GM18907 (cell line): Measurements from ENCODE around the gene NUP205.

ENCODE experiments used
- ATAC-seq: cut with Tn5 transposase; IDR thresholded peaks from one replicate; pipeline ENCODE4 v1.9.1; 2021; ENCODE audit warnings: mild to moderate bottlenecking, moderate library complexity; ENCODE audit not compliant: unreplicated experiment

NUP205 gene

GRCh38 chr7:135693558-135693957 lies 135.8 kb downstream of the NUP205 start:
- no peak for ATAC-seq

- ATAC-seq, result no peak
These were observed 139.7 kb downstream of the NUP205 start for GRCh38 chr7:135697276-135698049.
